ENCODE data around the gene APBB2.

DNA sequence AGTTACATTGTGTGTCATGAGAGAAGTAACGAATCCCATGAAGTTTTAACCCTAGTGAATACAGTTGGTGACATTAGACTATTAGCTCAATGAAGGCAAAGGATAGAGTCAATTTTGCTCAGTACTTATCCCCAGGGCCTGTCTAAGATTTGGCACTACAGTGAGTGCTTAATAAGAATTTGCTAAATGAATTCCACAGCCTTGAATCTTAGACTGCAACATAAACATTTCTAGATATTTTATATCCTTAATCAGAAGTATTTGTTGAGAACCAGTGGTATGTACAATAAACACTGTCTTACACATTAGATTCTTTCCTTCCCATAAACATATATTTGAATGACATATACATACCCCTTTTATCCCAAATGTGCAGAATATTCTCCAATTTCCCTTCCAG is 241.6 kb downstream of the APBB2 start:
- TF ChIP-seq GATA2 (IDR thresholded peaks at IDR 0.05; ENCODE audit: low read depth, low read length) (no peak), GATA3 (IDR thresholded peaks at IDR 0.05; ENCODE audit: low read depth, low read length) (no peak)
